GM13976 (cell line): Measurements from ENCODE around the gene CDH13.

Experiments used
- DNase-seq: peaks from one replicate; pipeline ENCODE4 v3.0.0; 2012; ENCODE audit warnings: low spot score
- CTCF ChIP-seq: IDR thresholded peaks from 2 replicates; pipeline ENCODE4 v1.5.1; 2012; ENCODE audit warnings: borderline replicate concordance, mild to moderate bottlenecking; ENCODE audit not compliant: insufficient read depth; ENCODE audit errors: extremely low read depth, missing control alignments, control extremely low read depth
- in situ Hi-C: fragments of 300-500 bp; cut with MboI; formaldehyde crosslinking; loops from one replicate; pipeline ENCODE4 v1.12.0; 2022; ENCODE audit warnings: low sequenced_read_pairs, mixed read lengths, inconsistent platforms; ENCODE audit not compliant: unreplicated experiment

Gene CDH13

GRCh38 chr16:82993926-82994325 lies 367.2 kb downstream of the CDH13 start:
- no peak for DNase-seq
- TF ChIP-seq CTCF: no peak
- in situ Hi-C loops: no loop called here

- in situ Hi-C loops: no loop called here
- TF ChIP-seq CTCF: no peak
- DNase-seq: no peak
Measured at GRCh38 chr16:82995286-82995923, 368.6 kb downstream of the CDH13 start.

DNA sequence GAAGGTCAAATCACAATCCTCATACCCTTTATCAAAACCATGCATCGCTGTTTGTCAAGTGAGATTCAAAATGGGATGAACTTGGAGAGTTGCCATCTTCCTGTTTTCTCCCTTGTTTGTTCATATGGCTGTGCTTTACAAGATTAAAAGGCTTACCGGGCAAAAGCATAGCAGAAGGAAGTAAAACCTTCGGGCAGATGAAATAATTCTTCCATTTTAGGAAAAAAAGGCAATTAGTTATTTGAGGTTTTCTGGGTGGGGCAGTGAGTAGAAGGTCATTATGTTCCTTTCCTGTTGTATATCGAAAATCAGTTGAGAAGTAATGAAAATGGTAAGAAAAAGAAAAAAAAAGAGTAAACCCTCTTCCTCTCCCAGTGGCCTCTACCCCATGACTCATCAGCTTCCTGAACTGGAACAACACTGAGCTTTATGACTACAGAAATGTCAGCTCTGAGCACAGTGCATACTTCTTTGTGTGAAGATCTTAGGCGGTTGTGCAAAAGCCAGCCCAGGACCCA lies 369.2 kb downstream of the CDH13 start:
- TF ChIP-seq CTCF: no peak
- DNase-seq: no peak
- in situ Hi-C loops: no loop called here

GRCh38 chr16:82996814-82997213 lies 370.0 kb downstream of the CDH13 start:
- in situ Hi-C loops: no loop called here
- TF ChIP-seq CTCF: no peak
- no peak for DNase-seq

DNA sequence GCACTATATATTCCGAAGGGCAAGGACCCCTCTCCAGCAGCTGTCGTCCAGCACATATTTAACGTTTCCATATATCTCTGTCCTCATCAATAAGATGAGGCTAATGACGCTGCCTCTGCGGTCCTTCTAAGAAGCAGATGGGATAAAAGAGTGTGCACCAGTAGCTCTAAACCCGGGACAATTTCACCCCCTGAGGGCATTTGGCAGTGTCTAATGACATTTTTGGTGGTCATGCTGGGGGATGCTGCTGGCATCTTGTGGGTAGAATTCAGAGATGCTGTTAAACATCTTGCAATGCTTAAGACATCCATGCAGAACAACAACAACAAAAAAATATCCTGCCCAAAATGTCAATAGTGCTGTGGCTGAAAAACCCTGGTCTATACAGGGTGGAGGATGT lies 372.9 kb downstream of the CDH13 start:
- in situ Hi-C loops: no loop called here
- TF ChIP-seq CTCF: no peak
- no peak for DNase-seq

DNA sequence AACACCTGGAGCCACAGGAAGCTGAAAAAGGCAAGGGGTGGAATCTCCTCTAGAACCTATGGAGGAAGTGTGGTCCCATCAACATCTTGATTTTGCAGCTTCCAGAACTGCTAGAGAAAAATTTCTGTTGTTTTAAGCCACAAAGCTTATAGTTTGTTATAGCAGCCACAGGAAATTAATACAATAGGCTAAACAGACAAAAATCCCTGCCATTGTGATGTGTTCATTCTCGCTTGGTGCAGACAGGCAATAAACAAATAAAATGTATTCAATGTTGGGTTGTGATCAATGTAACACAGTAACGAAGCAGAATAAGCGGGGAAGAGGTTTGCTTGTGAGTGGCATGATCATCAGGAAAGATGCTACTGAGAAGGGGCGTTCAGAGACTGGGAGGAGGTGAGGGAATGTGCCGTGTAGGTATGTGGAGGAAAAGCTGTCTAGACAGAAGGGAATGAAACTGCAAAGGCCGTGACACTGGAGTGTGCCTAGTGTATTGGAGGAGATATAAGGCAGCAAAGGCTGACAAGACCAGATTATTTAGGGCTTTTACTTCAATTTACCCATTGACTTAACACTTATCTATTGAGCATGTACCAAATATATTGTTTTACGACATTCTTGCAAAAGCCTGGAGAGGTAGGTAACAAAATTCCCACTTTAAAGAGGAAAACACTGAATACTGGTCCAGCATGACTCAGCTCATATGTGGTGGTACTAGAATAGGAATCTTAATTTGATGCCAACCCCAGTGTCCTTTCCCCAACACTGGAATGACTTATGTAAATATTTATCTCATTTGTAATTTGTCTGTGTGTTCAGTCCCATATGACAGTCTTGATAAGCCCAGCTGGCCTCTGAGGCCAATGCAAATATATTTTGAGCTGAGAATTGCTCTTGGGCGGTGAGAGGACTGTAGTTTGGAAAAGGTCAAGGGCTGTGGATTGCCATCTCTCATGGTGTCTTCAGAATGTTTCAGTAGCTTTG lies 375.9 kb downstream of the CDH13 start:
- no peak for DNase-seq
- TF ChIP-seq CTCF: no peak
- in situ Hi-C loops: no loop called here
